Smooth muscle cell of the brain vasculature (primary cell): ENCODE measurements around the gene RNASEH2A.
A peak's percentile ranks its signal among the peaks of the same experiment; 100 is the strongest.

ENCODE experiments used
- DNase-seq: peaks from one replicate; pipeline ENCODE4 v3.0.0-alpha.2; 2012; ENCODE audit warnings: low read depth, low spot score

The RNASEH2A gene

DNA sequence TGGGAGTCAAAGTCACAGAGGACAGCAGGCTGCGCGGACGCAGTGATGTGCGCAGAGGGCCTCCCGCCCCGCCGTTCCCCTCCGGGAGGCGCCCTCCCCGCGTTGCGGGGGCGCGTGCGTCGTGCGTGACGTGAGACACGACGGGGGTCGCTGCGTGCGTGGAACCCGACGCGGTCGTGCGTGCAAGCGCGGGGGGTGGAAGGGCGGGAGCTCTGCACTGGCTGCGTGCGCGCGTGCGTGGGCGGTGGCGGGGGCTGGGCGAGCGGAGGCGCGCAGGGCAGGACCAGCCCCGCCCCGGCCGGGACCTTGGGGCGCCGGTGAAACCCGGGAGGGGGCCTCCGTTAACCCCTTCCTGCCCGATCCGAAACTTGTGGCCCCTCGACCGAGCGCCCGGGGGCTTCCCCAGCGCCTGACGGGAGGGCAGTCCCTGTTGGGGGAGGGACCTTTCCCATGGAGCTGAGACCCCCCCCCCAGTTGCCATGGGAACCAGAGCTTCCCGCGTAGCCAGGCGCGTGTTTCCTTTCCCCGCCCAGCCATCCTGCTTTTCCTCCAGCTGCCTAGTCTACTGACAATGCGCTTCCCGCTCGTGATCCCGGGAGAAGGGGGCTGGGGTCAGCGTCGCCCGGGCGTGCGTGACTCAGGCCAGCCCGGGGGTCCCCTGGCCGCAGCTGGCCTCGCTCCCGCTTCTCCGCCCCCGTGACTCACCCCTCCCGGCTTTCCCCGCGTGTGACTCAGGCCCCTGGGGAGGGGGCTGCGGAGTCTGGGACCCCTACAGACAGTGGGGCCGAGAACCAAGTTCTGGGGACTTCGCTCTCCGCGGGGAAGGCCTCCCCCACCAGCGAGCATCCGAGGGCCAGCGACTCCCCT is 23.7 kb upstream of the RNASEH2A start:
- DNase-seq = no peak

DNA sequence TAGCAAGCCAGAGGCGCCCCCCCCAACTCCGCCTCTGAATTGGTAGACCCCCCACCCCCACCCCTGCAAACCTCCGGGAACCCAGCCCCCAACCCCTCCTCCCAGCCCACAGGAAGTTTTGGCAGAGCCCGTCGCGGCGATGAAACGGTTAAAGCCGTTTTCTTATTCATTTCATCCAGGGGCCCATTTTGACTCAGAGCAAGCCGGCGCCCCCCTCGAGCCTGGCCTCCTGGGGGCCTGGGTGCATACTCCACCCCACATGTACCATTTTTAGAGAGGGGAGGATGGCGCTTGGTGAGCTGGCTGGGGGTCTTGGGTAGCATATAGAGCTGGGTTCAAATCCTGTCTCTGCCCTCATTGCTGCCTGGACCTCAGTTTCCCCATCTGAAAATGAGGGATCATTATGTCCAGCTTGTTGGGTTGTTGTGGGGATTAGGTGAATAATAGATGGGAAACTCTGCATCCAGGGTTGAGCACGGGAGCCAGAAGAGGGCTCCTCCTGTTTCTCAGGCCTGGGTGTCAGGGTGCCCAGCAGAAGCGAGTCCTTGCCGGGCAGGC is 23.0 kb upstream of the RNASEH2A start:
- no peak for DNase-seq

DNA sequence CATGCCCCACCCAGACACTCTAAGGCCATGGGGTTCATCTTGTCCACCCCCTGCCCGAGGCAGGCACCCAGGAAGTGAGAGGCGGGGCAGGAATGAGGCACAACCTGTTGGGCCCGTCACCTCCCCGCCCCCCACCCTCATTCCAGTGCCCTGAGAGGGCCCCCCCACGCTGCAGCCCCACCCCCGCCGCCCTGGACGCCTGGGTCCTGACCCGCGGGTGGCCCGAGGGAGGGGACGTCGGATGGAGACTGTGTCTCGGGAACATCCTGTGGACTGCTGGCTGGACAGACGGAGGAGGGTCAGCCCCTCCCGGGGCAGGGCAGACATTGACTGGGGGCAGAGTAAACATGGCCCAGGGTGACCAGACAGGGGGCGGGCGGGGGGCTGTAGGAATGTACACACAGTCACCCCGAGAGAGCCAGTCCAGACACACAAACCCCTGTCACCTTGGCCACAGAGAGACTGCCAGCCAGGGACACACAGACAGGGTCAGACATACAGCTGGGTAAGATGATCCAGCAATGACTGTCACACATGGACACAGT is 22.5 kb upstream of the RNASEH2A start:
- no peak for DNase-seq

DNA sequence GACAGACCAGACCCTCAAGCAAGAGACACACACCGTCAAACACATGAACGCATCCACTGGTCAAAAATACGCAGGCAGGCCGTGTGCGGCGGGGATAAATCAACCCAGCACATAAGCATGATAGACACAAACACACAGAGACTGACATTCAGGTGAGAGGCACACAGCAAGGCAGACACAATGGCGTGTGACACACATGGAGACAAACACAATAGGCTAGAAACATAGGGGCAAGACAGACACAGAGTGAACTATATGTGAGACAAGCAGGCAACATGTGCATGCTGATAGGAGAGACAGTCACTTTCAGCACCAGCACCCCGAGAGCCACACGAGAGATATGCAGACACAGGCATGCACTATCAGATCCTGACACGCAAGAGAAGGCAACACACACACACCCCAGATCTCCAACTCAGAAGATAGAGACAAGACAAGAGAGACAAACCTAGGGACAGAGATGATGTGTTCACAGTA is 22.0 kb upstream of the RNASEH2A start:
- DNase-seq = no peak

DNA sequence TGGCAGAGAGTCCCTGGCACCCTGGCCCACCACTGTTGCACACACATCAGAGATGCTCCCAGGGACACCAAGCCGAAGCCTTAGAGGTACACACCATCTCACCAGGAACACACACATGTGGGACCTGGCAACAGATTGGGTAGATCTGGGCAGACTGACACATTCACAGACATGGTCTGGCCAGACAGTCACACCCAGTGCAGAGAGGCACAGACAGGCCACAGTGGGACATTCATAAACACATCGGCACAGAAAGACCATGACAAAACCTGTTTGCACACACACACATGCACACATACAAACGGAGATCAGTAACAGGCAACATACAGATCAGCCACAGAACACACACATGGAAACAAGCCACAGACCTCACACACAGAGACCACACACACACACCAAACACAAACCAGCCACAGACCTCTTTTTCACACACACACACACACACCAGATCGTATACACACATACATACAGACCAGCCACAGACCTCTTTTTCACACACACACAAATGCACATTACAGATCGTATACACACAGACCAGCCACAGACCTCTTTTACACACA is 21.4 kb upstream of the RNASEH2A start:
- DNase-seq = no peak

DNA sequence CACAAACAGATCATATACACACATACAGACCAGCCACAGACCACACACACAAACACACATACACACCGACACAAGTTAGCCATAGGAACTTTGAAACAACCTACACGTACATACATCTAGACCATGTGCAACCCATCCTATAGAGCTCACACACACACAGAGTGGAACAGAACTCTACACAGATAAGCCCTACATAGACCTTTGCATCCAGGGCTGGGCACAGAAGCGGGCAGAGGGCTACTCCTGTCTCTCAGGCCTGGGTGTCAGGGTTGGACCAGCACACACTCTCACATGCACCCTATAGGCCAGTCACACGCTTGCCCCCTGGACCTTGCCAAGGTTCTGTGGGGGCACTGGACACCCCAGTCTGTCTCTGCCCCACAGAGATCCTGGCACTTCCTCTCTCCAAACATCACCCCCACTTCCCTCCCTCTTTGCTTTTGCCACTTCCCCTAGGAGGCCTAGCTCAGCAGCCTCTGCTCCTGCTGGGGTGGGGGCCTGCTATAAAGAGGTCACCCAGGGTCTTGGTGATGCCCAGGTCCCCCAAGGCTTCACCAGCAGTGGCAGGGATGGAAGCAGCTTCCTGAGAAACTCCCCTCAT is 20.9 kb upstream of the RNASEH2A start:
- DNase-seq = no peak

DNA sequence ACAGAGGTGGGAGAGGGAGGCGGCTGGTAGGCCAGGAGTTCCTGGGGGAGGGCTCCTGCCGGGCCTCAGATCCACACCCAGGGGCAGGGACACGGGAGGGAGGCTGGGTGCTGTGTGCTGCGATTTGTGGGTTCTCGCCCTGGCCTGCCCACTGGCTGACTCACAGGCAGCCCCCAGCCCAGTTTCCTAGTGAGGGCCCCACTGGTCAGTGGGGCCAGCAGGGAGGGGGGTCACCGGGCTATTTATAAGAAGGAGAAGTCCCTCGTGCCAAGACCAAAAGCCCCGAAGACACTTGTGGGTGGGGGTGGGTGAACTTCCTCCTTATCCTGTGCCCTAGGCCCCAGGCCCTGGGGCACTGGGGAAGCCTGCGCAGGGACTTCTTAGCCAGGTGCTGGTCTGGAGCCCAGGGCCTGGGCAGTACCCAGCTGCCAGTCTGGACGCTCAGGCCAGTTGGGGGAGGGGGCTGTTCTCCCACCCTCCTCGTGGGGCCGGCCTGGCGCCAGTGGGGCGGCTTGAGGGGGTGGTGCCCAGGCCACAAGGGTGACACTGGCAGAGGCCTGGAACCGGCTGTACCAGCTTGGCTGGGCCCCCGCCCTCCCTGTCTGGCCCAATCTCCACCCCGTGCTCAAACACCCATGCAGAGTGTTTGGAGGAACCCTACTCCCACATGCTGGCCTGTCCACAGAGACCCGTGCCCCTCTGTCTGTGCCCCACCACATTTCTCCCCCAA is 20.1 kb upstream of the RNASEH2A start:
- no peak for DNase-seq

DNA sequence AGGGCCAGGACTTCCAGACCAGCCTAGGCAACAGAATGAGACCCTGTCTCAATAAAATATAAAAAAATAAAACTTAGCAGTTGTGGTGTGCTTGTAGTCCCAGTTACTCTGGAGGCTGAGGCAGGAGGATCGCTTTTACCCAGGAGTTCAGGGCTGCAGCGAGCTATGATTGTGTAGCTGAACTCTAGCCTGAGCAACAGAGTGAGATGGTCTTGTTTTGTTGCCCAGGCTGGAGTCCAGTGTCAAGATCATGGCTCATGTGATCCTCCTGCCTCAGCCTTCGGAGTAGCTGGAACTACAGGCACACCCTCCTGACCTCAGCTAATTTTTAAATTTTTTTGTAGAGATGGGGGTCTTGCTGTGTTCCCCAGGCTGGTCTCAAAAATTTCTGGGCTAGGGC is 19.4 kb upstream of the RNASEH2A start:
- no peak for DNase-seq

DNA sequence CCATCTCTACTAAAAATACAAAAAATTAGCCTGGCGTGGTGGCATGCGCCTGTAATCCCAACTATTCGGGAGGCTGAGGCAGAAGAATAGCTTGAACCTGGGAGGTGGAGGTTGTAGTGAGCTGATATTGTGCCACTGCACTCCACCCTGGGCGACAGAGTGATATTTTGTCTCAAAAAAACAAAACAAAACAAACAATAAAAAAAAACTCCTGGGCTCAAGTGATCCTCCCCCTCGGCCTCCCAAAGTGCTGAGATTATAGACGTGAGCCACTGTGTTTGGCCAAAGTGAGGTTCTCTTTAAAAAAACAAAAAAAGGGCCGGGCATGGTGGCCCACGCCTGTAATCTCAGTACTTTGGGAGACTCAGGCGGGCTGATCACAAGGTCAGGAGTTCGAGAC is 18.9 kb upstream of the RNASEH2A start:
- DNase-seq = no peak

DNA sequence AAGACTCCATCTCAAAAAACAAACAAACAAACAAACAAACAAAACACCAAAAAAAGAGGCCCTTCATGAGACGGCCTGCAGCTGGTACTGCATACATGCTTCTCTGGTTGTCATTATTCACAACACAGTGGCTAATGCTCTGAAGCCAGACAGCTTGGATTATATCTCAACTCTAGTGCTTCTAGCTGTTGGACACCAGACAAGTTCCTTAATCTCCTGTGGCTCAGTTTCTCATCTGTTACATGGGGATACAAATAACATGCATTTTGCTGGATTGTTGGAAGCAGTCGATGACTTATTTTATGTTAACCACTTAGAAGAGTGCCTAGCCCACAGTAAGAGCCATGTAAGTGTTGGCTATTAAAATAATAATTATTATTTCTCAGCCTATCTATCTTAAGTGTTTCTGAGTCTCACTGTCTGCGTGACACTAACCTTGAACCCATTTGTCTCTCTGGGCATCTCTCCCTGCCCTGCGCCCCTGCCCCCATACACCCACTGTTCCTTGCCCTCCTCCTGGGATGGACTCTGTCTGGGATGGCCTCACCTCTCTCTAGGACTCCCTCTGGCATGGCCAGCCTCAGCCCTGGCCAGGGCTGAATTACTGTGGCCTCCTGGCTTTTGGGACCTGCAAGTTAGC is 18.2 kb upstream of the RNASEH2A start:
- DNase-seq = no peak

DNA sequence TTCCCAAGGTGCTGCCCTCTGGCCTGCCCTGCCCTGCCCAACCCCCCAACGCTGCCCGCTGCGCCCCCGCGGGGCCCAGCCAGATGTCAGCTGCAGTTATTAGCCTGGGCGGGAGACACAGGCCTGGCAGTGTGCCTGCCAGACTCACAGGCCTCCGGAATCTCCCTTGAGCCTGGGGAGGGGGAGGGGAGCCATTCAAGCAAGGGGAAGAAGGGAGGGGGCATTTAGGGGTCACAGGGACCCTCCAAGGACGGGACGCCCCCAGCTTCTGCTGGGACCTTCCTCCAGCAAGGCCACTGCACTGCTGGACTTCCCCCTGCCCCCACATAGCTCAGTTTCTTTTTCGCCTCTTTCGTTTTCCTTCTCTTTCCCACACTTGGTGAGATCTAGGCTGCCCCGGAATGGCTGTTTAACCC is 17.7 kb upstream of the RNASEH2A start:
- DNase-seq = no peak

DNA sequence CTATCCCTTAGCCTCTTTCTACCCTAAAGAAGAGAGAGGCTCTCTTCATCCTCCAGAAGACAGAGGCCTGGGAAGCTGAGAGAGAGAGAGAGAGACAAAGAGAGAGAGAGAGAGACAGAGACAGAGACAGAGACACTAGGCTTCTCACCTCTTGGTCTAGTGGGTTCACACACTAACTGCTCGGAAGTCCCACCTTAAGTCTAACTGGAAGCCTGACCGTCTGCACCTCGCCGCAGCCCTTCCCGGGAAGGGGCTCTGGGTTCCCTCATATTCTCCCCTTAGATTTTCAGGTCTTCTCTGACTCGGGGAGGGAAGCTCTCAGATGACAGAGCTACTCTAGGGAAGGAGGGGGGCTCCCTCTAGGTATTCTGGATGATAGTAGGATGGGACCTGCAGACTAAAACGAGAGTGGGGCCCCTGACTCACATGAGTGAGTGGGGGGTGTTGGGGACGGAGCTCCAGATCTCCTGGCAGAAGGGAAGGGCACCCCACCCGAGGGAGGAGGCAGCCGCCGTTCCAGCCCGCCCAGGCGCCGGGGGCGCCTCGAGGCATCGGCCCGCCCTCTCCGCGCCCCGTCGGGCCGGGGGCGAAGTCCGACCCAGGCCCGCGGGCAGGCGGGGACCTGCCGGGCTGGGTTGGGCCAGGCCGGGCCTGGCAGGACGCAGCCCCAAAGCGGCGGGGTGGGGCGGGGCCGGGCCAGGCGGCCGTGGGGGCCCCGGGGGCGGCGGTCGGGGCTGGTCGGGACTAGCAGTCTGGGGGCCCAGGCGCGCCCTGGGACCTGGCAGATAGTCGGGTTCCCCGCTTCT is 17.1 kb upstream of the RNASEH2A start:
- no peak for DNase-seq

DNA sequence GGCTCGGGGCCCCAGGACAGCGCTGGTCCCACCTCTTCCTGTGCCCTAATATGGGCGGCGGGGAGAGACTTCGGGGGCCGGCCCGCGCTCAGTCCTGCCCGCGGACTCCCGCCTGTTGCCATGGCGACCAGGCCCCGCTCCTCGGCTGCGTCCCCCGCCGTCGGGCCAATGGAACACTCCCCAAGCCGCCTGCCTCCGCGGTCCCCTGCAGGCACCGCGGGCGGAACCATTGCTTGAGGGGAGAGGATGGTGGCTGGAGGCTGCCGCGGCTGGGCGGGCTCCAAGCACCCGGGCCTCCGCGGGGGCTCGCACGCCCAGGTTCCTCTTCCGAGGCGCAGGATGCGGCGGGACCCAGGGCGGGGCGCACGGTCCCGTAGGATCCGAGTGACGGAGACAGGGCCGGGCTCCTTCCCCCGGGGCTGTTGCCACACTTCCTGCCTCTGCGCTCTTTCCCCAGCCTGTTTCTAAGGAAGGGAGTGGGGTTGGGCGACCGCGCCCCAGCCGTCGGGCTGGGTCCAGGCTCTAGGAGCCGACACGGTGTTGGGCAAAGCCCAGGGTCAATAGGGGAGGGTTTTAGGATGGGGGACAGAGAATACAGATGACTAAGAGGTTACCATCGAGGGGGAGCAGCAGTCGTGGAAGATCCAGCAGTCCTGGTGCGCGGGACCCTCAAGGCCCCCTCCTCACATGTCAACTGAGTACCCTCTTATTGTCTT is 16.3 kb upstream of the RNASEH2A start:
- DNase-seq = no peak

DNA sequence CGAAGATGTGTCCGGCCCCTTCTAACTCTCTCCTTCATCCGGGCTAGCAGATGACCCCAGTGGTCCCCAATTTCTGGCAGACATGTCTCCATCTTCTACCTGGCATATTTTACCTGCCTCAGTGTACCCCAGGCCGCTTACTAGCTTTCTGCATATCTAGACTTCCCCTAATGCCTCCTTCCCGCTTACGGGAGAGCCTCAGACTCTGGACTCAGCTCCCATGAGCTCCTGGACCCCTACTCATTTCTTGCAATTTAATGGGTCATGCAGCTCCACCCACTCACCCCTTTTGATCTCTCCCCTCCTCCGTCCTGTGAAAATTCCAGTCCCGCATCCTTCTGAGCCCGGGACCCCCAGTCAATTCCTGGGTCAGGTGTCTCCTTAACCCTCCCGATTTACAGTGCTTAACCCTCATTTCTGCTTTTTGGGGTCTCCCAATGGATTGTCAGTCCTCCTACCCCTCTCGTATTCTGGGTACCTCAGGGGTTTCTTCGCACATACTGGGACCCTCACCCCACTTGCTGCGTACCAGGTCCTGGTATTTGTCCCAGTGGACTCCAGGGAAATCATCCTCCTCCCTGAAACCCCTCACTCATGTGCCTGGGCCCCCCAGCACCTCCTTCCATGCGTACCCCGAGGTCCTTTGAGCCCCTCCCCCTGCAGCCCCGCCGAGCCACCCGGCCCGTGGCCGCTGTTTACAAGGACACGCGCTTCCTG is 15.6 kb upstream of the RNASEH2A start:
- no peak for DNase-seq

DNA sequence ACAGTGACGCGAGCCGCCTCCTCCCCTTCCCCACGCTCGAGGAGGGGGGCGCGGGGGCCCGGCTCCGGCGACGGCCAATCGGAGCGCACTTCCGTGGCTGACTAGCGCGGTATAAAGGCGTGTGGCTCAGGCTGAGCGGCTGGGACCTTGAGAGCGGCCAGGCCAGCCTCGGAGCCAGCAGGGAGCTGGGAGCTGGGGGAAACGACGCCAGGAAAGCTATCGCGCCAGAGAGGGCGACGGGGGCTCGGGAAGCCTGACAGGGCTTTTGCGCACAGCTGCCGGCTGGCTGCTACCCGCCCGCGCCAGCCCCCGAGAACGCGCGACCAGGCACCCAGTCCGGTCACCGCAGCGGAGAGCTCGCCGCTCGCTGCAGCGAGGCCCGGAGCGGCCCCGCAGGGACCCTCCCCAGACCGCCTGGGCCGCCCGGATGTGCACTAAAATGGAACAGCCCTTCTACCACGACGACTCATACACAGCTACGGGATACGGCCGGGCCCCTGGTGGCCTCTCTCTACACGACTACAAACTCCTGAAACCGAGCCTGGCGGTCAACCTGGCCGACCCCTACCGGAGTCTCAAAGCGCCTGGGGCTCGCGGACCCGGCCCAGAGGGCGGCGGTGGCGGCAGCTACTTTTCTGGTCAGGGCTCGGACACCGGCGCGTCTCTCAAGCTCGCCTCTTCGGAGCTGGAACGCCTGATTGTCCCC is 14.9 kb upstream of the RNASEH2A start, which contains the start of gene JUNB:
Gene JUNB (plus strand): TSS at position 142 of the 706 bp plus-strand sequence. CDS start 286 bp downstream, at position 428.
- DNase-seq = peak; percentile 85

DNA sequence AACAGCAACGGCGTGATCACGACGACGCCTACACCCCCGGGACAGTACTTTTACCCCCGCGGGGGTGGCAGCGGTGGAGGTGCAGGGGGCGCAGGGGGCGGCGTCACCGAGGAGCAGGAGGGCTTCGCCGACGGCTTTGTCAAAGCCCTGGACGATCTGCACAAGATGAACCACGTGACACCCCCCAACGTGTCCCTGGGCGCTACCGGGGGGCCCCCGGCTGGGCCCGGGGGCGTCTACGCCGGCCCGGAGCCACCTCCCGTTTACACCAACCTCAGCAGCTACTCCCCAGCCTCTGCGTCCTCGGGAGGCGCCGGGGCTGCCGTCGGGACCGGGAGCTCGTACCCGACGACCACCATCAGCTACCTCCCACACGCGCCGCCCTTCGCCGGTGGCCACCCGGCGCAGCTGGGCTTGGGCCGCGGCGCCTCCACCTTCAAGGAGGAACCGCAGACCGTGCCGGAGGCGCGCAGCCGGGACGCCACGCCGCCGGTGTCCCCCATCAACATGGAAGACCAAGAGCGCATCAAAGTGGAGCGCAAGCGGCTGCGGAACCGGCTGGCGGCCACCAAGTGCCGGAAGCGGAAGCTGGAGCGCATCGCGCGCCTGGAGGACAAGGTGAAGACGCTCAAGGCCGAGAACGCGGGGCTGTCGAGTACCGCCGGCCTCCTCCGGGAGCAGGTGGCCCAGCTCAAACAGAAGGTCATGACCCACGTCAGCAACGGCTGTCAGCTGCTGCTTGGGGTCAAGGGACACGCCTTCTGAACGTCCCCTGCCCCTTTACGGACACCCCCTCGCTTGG is 14.1 kb upstream of the RNASEH2A start:
- no peak for DNase-seq

DNA sequence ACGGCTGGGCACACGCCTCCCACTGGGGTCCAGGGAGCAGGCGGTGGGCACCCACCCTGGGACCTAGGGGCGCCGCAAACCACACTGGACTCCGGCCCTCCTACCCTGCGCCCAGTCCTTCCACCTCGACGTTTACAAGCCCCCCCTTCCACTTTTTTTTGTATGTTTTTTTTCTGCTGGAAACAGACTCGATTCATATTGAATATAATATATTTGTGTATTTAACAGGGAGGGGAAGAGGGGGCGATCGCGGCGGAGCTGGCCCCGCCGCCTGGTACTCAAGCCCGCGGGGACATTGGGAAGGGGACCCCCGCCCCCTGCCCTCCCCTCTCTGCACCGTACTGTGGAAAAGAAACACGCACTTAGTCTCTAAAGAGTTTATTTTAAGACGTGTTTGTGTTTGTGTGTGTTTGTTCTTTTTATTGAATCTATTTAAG is 13.5 kb upstream of the RNASEH2A start:
- no peak for DNase-seq
